ENCODE measurements around the gene XRCC2.

XRCC2 gene

DNA sequence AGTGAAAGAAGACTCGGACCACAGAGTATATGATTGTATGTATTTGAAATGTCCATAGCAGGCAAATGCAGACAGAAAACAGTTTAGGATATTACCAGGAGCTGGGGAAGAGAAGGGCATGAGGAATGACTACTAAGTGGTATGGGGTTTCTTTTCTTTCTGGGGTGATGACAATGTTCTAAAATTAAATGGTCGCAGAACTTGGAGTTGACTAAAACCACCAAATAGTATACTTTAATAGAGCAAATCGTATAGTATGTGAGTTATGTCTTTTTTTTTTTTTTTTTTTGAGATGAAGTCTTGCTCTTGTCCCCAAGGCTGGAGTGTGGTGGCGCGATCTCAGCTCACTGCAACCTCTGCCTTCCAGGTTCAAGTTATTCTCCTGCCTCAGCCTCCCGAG is 34.6 kb downstream of the XRCC2 start:
- TF ChIP-seq, protein P1, sequence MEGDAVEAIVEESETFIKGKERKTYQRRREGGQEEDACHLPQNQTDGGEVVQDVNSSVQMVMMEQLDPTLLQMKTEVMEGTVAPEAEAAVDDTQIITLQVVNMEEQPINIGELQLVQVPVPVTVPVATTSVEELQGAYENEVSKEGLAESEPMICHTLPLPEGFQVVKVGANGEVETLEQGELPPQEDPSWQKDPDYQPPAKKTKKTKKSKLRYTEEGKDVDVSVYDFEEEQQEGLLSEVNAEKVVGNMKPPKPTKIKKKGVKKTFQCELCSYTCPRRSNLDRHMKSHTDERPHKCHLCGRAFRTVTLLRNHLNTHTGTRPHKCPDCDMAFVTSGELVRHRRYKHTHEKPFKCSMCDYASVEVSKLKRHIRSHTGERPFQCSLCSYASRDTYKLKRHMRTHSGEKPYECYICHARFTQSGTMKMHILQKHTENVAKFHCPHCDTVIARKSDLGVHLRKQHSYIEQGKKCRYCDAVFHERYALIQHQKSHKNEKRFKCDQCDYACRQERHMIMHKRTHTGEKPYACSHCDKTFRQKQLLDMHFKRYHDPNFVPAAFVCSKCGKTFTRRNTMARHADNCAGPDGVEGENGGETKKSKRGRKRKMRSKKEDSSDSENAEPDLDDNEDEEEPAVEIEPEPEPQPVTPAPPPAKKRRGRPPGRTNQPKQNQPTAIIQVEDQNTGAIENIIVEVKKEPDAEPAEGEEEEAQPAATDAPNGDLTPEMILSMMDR (IDR thresholded peaks at IDR 0.05), result no peak
- no peak overlapping the region for H2AFZ ChIP-seq
- H3K4me3 ChIP-seq (ENCODE audit: low read depth, low read length), result no peak overlapping the region
- H3K36me3 ChIP-seq (ENCODE audit: control insufficient read depth, insufficient read depth, low read length), result no peaks in the 10 kb centered on the region
- no peak overlapping the region for H3K27ac ChIP-seq
- H3K27me3 ChIP-seq (ENCODE audit: control insufficient read depth, insufficient read depth, low read length), result no peaks in the 10 kb centered on the region
- H3K9me3 ChIP-seq (ENCODE audit: control insufficient read depth, low read length), result no peaks in the 10 kb centered on the region
- H3K4me2 ChIP-seq (ENCODE audit: low read length), result no peak overlapping the region
- H3K4me1 ChIP-seq, result no peaks in the 10 kb centered on the region
- H3K9ac ChIP-seq, result no peak overlapping the region
- H3K79me2 ChIP-seq, result no peaks in the 10 kb centered on the region

DNA sequence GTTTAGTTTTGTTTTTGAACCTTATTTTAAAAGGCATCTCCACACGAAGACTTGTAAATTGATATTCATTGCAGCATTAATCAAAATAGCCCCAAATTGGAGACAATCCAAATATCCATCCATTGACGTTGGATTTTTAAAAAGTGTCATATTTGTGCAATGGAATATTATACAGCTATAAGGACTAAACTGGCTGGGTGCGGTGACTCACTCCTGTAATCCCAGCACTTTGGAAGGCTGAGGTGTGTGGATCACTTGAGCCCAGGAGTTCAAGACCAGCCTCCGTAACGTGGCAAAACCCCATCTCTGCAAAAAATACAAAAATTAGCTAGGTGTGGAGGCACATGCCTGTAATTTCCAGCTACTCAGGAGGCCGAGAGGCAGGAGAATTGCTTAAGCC is 35.1 kb downstream of the XRCC2 start:
- Histone ChIP-seq H3K27me3 (ENCODE audit: control insufficient read depth, insufficient read depth, low read length) (no peaks in the 10 kb centered on the region), H3K9ac (no peak overlapping the region), H3K79me2 (no peaks in the 10 kb centered on the region), H3K9me3 (ENCODE audit: control insufficient read depth, low read length) (no peaks in the 10 kb centered on the region), H3K4me2 (ENCODE audit: low read length) (no peak overlapping the region), H3K27ac (no peak overlapping the region), H3K4me1 (no peaks in the 10 kb centered on the region), H3K4me3 (ENCODE audit: low read depth, low read length) (no peak overlapping the region), H3K36me3 (ENCODE audit: control insufficient read depth, insufficient read depth, low read length) (no peaks in the 10 kb centered on the region), H2AFZ (no peak overlapping the region)
- TF ChIP-seq, protein P1 (IDR thresholded peaks at IDR 0.05), result no peak

DNA sequence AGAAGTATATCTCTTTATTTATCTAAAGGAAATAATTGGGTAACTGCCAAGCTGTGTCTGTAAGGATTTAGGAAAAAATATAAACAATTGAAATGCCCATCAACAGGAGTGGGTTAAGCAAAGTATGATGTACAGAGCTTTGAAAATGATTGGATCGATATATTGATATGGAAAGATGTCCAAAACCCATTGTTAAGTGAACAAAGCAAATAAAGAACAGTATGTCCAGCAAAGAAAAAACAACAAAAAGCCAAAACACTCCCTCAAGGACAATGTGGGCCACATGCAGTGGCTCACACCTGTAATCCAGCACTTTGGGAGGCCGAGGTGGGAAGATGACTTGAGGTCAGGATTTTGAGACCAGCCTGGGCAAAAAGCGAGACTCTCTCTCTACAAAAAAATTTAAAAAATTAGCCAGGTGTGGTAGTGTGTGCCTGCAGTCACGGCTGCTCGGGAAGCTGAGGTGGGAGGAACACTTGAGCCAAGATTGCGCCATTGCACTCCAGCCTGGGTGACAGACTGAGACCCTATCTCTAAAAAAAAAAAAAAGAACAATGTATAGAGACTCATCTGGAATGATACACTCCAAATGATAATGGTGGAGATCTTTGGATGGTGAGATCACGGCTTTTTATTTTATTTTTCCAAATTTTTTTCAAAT is 37.9 kb downstream of the XRCC2 start:
- Histone ChIP-seq H3K9me3 (ENCODE audit: control insufficient read depth, low read length) (no peaks in the 10 kb centered on the region), H3K4me3 (ENCODE audit: low read depth, low read length) (no peak overlapping the region), H2AFZ (no peak overlapping the region), H3K27me3 (ENCODE audit: control insufficient read depth, insufficient read depth, low read length) (no peaks in the 10 kb centered on the region), H3K79me2 (no peaks in the 10 kb centered on the region), H3K27ac (no peak overlapping the region), H3K9ac (no peak overlapping the region), H3K4me1 (no peaks in the 10 kb centered on the region), H3K4me2 (ENCODE audit: low read length) (no peak overlapping the region), H3K36me3 (ENCODE audit: control insufficient read depth, insufficient read depth, low read length) (no peaks in the 10 kb centered on the region)
- TF ChIP-seq, protein P1 (IDR thresholded peaks at IDR 0.05), result no peak

DNA sequence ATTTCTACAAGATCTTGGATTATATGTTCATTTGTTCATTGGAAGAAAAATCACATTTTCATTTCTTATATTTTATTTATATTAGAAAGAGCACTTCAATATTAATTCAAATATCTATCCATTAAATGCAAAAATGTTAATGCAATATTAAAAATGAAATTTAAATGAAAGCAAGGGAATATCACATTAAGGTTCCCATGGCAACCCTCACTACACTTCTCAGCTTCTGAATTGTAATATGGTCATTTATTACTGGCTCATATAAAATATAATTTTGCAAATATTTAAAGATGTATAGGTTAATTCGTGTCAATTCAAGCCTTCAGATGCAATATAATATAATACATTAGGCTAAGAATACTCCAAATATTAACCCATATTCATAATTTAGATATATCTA is 38.8 kb downstream of the XRCC2 start:
- Histone ChIP-seq H3K27ac (no peak overlapping the region), H3K9ac (no peak overlapping the region), H3K79me2 (no peaks in the 10 kb centered on the region), H3K9me3 (ENCODE audit: control insufficient read depth, low read length) (no peaks in the 10 kb centered on the region), H3K4me1 (no peaks in the 10 kb centered on the region), H3K27me3 (ENCODE audit: control insufficient read depth, insufficient read depth, low read length) (no peaks in the 10 kb centered on the region), H3K36me3 (ENCODE audit: control insufficient read depth, insufficient read depth, low read length) (no peaks in the 10 kb centered on the region), H3K4me3 (ENCODE audit: low read depth, low read length) (no peak overlapping the region), H2AFZ (no peak overlapping the region), H3K4me2 (ENCODE audit: low read length) (no peak overlapping the region)
- TF ChIP-seq, protein P1 (IDR thresholded peaks at IDR 0.05), result no peak

DNA sequence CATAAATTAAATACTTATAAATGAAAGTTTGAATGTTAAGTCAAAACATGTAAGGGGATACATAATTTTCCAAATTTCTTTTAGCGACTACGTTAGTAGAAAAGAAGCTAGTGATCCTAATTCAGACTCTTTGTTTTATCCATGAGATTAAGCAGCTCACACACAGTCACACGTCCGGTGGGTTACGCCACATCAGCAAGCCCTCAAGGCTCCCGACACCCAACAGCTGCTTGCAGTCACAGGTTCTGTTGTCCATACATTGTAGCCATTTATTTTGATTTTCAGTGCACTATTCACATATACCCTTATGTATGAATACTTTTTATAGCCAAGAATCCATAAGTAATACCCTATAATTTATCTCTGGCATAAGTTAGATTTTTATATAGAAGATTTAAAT is 39.5 kb downstream of the XRCC2 start:
- Histone ChIP-seq H3K4me2 (ENCODE audit: low read length) (no peak overlapping the region), H3K4me3 (ENCODE audit: low read depth, low read length) (no peak overlapping the region), H2AFZ (no peak overlapping the region), H3K27me3 (ENCODE audit: control insufficient read depth, insufficient read depth, low read length) (no peaks in the 10 kb centered on the region), H3K27ac (no peak overlapping the region), H3K9ac (no peak overlapping the region), H3K9me3 (ENCODE audit: control insufficient read depth, low read length) (no peaks in the 10 kb centered on the region), H3K36me3 (ENCODE audit: control insufficient read depth, insufficient read depth, low read length) (no peaks in the 10 kb centered on the region), H3K79me2 (no peaks in the 10 kb centered on the region), H3K4me1 (no peaks in the 10 kb centered on the region)
- TF ChIP-seq, protein P1 (IDR thresholded peaks at IDR 0.05), result no peak

Data from parathyroid adenoma (tissue), 2 donors.